ENCODE results near the gene GOLGA8N.
"Not testable (repeated sequence)": the region's sequence is repeated elsewhere in the genome, so short reads cannot be mapped to it uniquely, and the experiment has no call there.

- not testable (repeated sequence) for TF ChIP-seq POLR2A, CTCF (IDR thresholded peaks at IDR 0.05)
Measured at GRCh38 chr15:32614712-32615050, 21.4 kb downstream of the GOLGA8N start.
